Endothelial cell of umbilical vein (primary cell): ENCODE data around the gene ACTA2. TPM values are rescaled to one million over a fixed set of nuclear protein-coding genes. Genes with fewer than 3 reads are reported as not detected.

Experiments
- BruUV-seq: library from RNA; stranded (reverse); fragments of 400-500 nt; replicated peaks from 2 replicates; lab custom pipeline; 2021; lab: Mats Ljungman, UMichigan
- CTCF ChIA-PET: fragments of 300-600, 350-600 bp; sonication (Branson Sonifier 250); formaldehyde crosslinking; loops from one replicate; lab custom pipeline; 2021; ENCODE audit warnings: antibody characterized with exemption, inconsistent platforms; lab: Charles Lee
- POLR2A ChIA-PET: fragments of 300-600, 350-600 bp; sonication (Branson Sonifier 250); formaldehyde crosslinking; loops from one replicate; lab custom pipeline; 2021; ENCODE audit warnings: antibody characterized with exemption, inconsistent platforms; lab: Charles Lee
- DNase-seq: peaks from one replicate; pipeline ENCODE4 v3.0.0-alpha.2; 2011; ENCODE audit warnings: low read depth, low spot score
- FAIRE-seq: peaks from 2 replicates; lab custom pipeline; 2011; peaks lifted over from hg19 to GRCh38; lab: Jason Lieb, UNC
- H2AFZ ChIP-seq: 2 replicates; pipeline ENCODE4 v1.6.0; 2012; ENCODE audit warnings: low read depth, low read length, control low read depth, inconsistent platforms
- H3K27ac ChIP-seq: 2 replicates; pipeline ENCODE4 v1.5.1; 2011; ENCODE audit warnings: low read depth, mild to moderate bottlenecking, control low read depth, low read length, moderate library complexity; ENCODE audit not compliant: insufficient read depth
- H3K27me3 ChIP-seq, 2 experiments: 2 replicates each; pipeline versions ENCODE4 v1.6.0 to v1.6.1; 2011; ENCODE audit warnings: low read length in 2 of 2, mixed read lengths in 1 of 2; ENCODE audit not compliant: control insufficient read depth in 2 of 2, insufficient read depth in 2 of 2
- H3K36me3 ChIP-seq, 2 experiments: 2 replicates in 1 of 2; 3 replicates in 1 of 2; pipeline ENCODE4 v1.5.1; 2011; ENCODE audit warnings: low read length in 2 of 2, mild to moderate bottlenecking in 1 of 2, moderate library complexity in 1 of 2; ENCODE audit not compliant: control insufficient read depth in 2 of 2, insufficient read depth in 2 of 2; ENCODE audit errors: extremely low read depth in 1 of 2
- H3K4me1 ChIP-seq: 3 replicates; pipeline ENCODE4 v1.5.1; 2011; ENCODE audit warnings: mild to moderate bottlenecking, low read length; ENCODE audit not compliant: control insufficient read depth, insufficient read depth; ENCODE audit errors: extremely low read depth
- H3K4me2 ChIP-seq: 2 replicates; pipeline ENCODE4 v1.6.1; 2011; ENCODE audit warnings: low read length, control low read depth, mixed read lengths; ENCODE audit not compliant: insufficient read depth
- H3K4me3 ChIP-seq, 3 experiments: fragments of 200-600 bp in 1 of 3; sonication (generic), shearing (Covaris generic) in 1 of 3; replicated peaks in 1 of 3; 2 replicates each; pipeline ENCODE4 v1.5.1; 2011 to 2016; ENCODE audit warnings: control low read depth in 3 of 3, low read length in 3 of 3, mild to moderate bottlenecking in 2 of 3, inconsistent platforms in 1 of 3, low read depth in 1 of 3, moderate library complexity in 1 of 3; ENCODE audit not compliant: insufficient read depth in 1 of 3
- H3K79me2 ChIP-seq: 2 replicates; pipeline ENCODE4 v1.6.0; 2012; ENCODE audit warnings: low read length, inconsistent platforms; ENCODE audit not compliant: control insufficient read depth, insufficient read depth
- H3K9ac ChIP-seq: replicated peaks from 2 replicates; pipeline ENCODE3; 2011; ENCODE audit warnings: low read length, control low read depth; ENCODE audit not compliant: insufficient read depth; ENCODE audit errors: extremely low read depth
- H3K9me1 ChIP-seq: replicated peaks from 3 replicates; pipeline ENCODE4 v1.6.0; 2011; ENCODE audit warnings: mild to moderate bottlenecking, low read length; ENCODE audit not compliant: control insufficient read depth, insufficient read depth; ENCODE audit errors: extremely low read depth
- H3K9me3 ChIP-seq: replicated peaks from 2 replicates; pipeline ENCODE4 v1.5.1; 2012; ENCODE audit warnings: low read length, inconsistent platforms; ENCODE audit not compliant: control insufficient read depth, insufficient read depth
- H4K20me1 ChIP-seq: replicated peaks from 2 replicates; pipeline ENCODE3; 2011; ENCODE audit warnings: mild to moderate bottlenecking, low read length; ENCODE audit not compliant: control insufficient read depth, insufficient read depth; ENCODE audit errors: extremely low read depth
- EZH2 ChIP-seq: IDR thresholded peaks from 2 replicates; pipeline ENCODE4 v1.6.1; 2012; ENCODE audit warnings: borderline replicate concordance, low read depth, mild to moderate bottlenecking, moderate library complexity, low read length, inconsistent platforms; ENCODE audit not compliant: severe bottlenecking
- FOS ChIP-seq: IDR thresholded peaks from 2 replicates; pipeline ENCODE4 v1.6.1; 2011; ENCODE audit warnings: mild to moderate bottlenecking, low read length, moderate library complexity, borderline replicate concordance; ENCODE audit not compliant: insufficient read depth
- GATA2 ChIP-seq: IDR thresholded peaks from 2 replicates; pipeline ENCODE4 v1.7.0; 2011; ENCODE audit warnings: low read depth, mild to moderate bottlenecking, moderate library complexity, mixed read lengths, low read length; ENCODE audit not compliant: insufficient read length, insufficient read depth
- JUN ChIP-seq: IDR thresholded peaks from 2 replicates; pipeline ENCODE4 v1.6.1; 2011; ENCODE audit warnings: borderline replicate concordance, low read depth; ENCODE audit not compliant: insufficient read length, insufficient read depth
- MYC ChIP-seq: IDR thresholded peaks from one replicate; pipeline ENCODE4 v1.6.1; 2011; ENCODE audit warnings: mild to moderate bottlenecking, low read depth, low read length
- POLR2A ChIP-seq: IDR thresholded peaks from 2 replicates; pipeline ENCODE4 v1.6.1; 2012; ENCODE audit warnings: low read depth, mild to moderate bottlenecking, control low read depth, low read length
- POLR2AphosphoS5 ChIP-seq: IDR thresholded peaks from 2 replicates; pipeline ENCODE4 v1.6.1; 2012; ENCODE audit warnings: low read depth, mild to moderate bottlenecking, control low read depth, low read length, moderate library complexity; ENCODE audit not compliant: insufficient read depth
- dilution Hi-C: fragments of 300-500 bp; cut with MboI; formaldehyde crosslinking; loops from one replicate; pipeline ENCODE4 v1.15.0; 2019; ENCODE audit warnings: low sequenced_read_pairs; ENCODE audit not compliant: extremely low pct_ligation_motif_present
- intact Hi-C: fragments of 100-400 bp; cut with micrococcal nuclease; formaldehyde crosslinking; loops from one replicate; pipeline ENCODE4 v1.10.0; 2022
- polyA plus RNA-seq, 4 experiments: library from polyadenylated mRNA; depleted of rRNA in 3 of 4; stranded (reverse) in 3 of 4; unstranded in 1 of 4; fragments of >200 nt; gene quantifications; 2 replicates each; pipeline versions ENCODE4 v1.2.1 to v1.2.3, GENCODE V29; 2011 to 2012; ENCODE audit warnings: missing spikeins in 1 of 4
- total RNA-seq: library from RNA; stranded (reverse); gene quantifications from 2 replicates; pipeline ENCODE4 v1.2.3, GENCODE V29; 2021
- TF ChIP-seq, protein P1 (sequence below), 2 donors: IDR thresholded peaks; 1 replicate in 1 of 2; 2 replicates in 1 of 2; pipeline ENCODE4 v1.5.1; 2011; ENCODE audit warnings: low read length in 2 of 2, mild to moderate bottlenecking in 2 of 2, moderate library complexity in 2 of 2, control low read depth in 1 of 2, inconsistent platforms in 1 of 2, low read depth in 1 of 2; ENCODE audit not compliant: insufficient read depth in 1 of 2; ENCODE audit errors: extremely low read depth in 1 of 2
- TF ChIP-seq, protein P2 (sequence below): IDR thresholded peaks from 2 replicates; pipeline ENCODE4 v1.6.1; 2011; ENCODE audit not compliant: insufficient read depth, insufficient read length

Gene ACTA2
- total and polyA plus RNA-seq, 2 donors (not counting 3 experiments of a cell fraction or from before 2014, with no cell fraction given), result 6.3 to 9.7 TPM

GRCh38 chr10:88974446-88975376 lies 22.1 kb upstream of the ACTA2 start:
- Histone ChIP-seq H2AFZ (peak overlapping the region; percentile 95), H3K27ac (peak overlapping the region; percentile 41), H3K27me3 (peaks cover 0 to 4% of the 10 kb centered on the region in 2 experiments), H3K9ac (peak overlapping the region; percentile 61), H3K4me3 (peak overlapping the region; percentile 30 to 96 (median 95)), H3K36me3 (no peaks in the 10 kb centered on the region), H3K4me1 (peaks cover 8% of the 10 kb centered on the region), H3K4me2 (peak overlapping the region; percentile 98), H3K9me3 (no peaks in the 10 kb centered on the region), H3K9me1 (no peaks in the 10 kb centered on the region), H3K79me2 (no peaks in the 10 kb centered on the region), H4K20me1 (no peaks in the 10 kb centered on the region)
- intact Hi-C loops (no loop called here), dilution Hi-C loops (loop anchor here (25.0 kb wide), 1 partner anchor 238 kb away; the partner anchor contains the start of gene CH25H)
- FAIRE-seq (no peak), DNase-seq (peak; percentile 67)
- BruUV-seq, result no TSS peak
- ChIA-PET POLR2A (no interaction called here), CTCF (interaction anchor here (0.7 to 2.8 kb wide), 3 partner anchors 12 to 243 kb away, joined by 3 to 18 read pairs (median 3); no protein-coding TSS in a partner anchor)
- TF ChIP-seq EZH2 (no peak), FOS (no peak), GATA2 (no peak), MYC (no peak), POLR2A (no peak), JUN (no peak), POLR2AphosphoS5 (no peak)
- TF ChIP-seq, protein P1, sequence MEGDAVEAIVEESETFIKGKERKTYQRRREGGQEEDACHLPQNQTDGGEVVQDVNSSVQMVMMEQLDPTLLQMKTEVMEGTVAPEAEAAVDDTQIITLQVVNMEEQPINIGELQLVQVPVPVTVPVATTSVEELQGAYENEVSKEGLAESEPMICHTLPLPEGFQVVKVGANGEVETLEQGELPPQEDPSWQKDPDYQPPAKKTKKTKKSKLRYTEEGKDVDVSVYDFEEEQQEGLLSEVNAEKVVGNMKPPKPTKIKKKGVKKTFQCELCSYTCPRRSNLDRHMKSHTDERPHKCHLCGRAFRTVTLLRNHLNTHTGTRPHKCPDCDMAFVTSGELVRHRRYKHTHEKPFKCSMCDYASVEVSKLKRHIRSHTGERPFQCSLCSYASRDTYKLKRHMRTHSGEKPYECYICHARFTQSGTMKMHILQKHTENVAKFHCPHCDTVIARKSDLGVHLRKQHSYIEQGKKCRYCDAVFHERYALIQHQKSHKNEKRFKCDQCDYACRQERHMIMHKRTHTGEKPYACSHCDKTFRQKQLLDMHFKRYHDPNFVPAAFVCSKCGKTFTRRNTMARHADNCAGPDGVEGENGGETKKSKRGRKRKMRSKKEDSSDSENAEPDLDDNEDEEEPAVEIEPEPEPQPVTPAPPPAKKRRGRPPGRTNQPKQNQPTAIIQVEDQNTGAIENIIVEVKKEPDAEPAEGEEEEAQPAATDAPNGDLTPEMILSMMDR (IDR thresholded peaks at IDR 0.05; ENCODE audit: extremely low read depth in 1 of 2, insufficient read depth in 1 of 2, low read depth in 1 of 2, low read length in 2 of 2), result no peak
- TF ChIP-seq, protein P2, sequence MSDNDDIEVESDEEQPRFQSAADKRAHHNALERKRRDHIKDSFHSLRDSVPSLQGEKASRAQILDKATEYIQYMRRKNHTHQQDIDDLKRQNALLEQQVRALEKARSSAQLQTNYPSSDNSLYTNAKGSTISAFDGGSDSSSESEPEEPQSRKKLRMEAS, result no peak
